ENCODE measurements around the gene TK1. TPM values are rescaled to one million over a fixed set of nuclear protein-coding genes. Genes with fewer than 3 reads are reported as not detected.

TK1 gene
- total RNA-seq, 1 experiment from 2014 or later, result 133 TPM

GRCh38 chr17:78170692-78171590, 15.9 kb downstream of the TK1 start:
- peaks cover 11% of the 10 kb centered on the region for H3K4me1 ChIP-seq (ENCODE audit: insufficient read depth, low read length, poor library complexity, severe bottlenecking)
- no peak overlapping the region for H3K4me3 ChIP-seq (ENCODE audit: low read depth, low read length, poor library complexity, severe bottlenecking)
- ChIA-PET CTCF (no interaction called here), POLR2A (ENCODE audit: low non-redundant PET) (no interaction called here)
- DNase-seq (ENCODE audit: low spot score), result no peak
- H3K27me3 ChIP-seq (replicated peaks; ENCODE audit: insufficient read depth, low read depth, low read length, poor library complexity), result no peaks in the 10 kb centered on the region
- BruUV-seq (replicated peaks), result no TSS peak
- TF ChIP-seq CTCF (conservative IDR thresholded peaks at IDR 0.05; ENCODE audit: low read depth, low read length) (no peak), EZH2 (IDR thresholded peaks at IDR 0.05; ENCODE audit: borderline replicate concordance, low read depth, low read length, poor library complexity, severe bottlenecking) (no peak)
- peaks cover 14% of the 10 kb centered on the region for H3K36me3 ChIP-seq (ENCODE audit: insufficient read depth, low read length, poor library complexity, severe bottlenecking)
- no peaks in the 10 kb centered on the region for H3K9me3 ChIP-seq (ENCODE audit: low read depth, low read length, poor library complexity, severe bottlenecking)
- H3K27ac ChIP-seq (ENCODE audit: low read depth, low read length, poor library complexity, severe bottlenecking), result no peak overlapping the region
- intact Hi-C loops (cut with micrococcal nuclease; ENCODE audit: unreplicated experiment), result no loop called here

GRCh38 chr17:78168903-78169793, 17.7 kb downstream of the TK1 start:
- H3K9me3 ChIP-seq (ENCODE audit: low read depth, low read length, poor library complexity, severe bottlenecking), result no peaks in the 10 kb centered on the region
- CTCF ChIA-PET, result no interaction called here
- H3K4me3 ChIP-seq (ENCODE audit: low read depth, low read length, poor library complexity, severe bottlenecking), result peak overlapping the region; percentile 85
- no peaks in the 10 kb centered on the region for H3K27me3 ChIP-seq (replicated peaks; ENCODE audit: insufficient read depth, low read depth, low read length, poor library complexity)
- no peak for TF ChIP-seq EZH2 (IDR thresholded peaks at IDR 0.05; ENCODE audit: borderline replicate concordance, low read depth, low read length, poor library complexity, severe bottlenecking)
- TF ChIP-seq CTCF (conservative IDR thresholded peaks at IDR 0.05; ENCODE audit: low read depth, low read length), result no peak
- peaks cover 11% of the 10 kb centered on the region for H3K4me1 ChIP-seq (ENCODE audit: insufficient read depth, low read length, poor library complexity, severe bottlenecking)
- POLR2A ChIA-PET (ENCODE audit: low non-redundant PET), result no interaction called here
- peaks cover 5% of the 10 kb centered on the region for H3K36me3 ChIP-seq (ENCODE audit: insufficient read depth, low read length, poor library complexity, severe bottlenecking)
- BruUV-seq (replicated peaks), result no TSS peak
- H3K27ac ChIP-seq (ENCODE audit: low read depth, low read length, poor library complexity, severe bottlenecking), result peak overlapping the region; percentile 60
- DNase-seq (ENCODE audit: low spot score), result peak; percentile 70
- intact Hi-C loops (cut with micrococcal nuclease; ENCODE audit: unreplicated experiment), result loop anchor here (5.0 kb wide), 1 partner anchor 42 kb away; the partner anchor contains the start of gene TMC6

GRCh38 chr17:78168242-78168902, 18.5 kb downstream of the TK1 start, which contains the start of gene SYNGR2:
Gene SYNGR2 (plus strand): TSS chr17:78168581. CDS start chr17:78168617, 36 bp downstream.
- Histone ChIP-seq H3K36me3 (ENCODE audit: insufficient read depth, low read length, poor library complexity, severe bottlenecking) (no peaks in the 10 kb centered on the region), H3K4me1 (ENCODE audit: insufficient read depth, low read length, poor library complexity, severe bottlenecking) (peaks cover 11% of the 10 kb centered on the region), H3K27ac (ENCODE audit: low read depth, low read length, poor library complexity, severe bottlenecking) (peak within 1 kb of the TSS; percentile 60), H3K4me3 (ENCODE audit: low read depth, low read length, poor library complexity, severe bottlenecking) (peak within 1 kb of the TSS; percentile 85), H3K27me3 (replicated peaks; ENCODE audit: insufficient read depth, low read depth, low read length, poor library complexity) (no peaks in the 10 kb centered on the region), H3K9me3 (ENCODE audit: low read depth, low read length, poor library complexity, severe bottlenecking) (no peaks in the 10 kb centered on the region)
- peak; percentile 93 for DNase-seq (ENCODE audit: low spot score)
- TF ChIP-seq EZH2 (IDR thresholded peaks at IDR 0.05; ENCODE audit: borderline replicate concordance, low read depth, low read length, poor library complexity, severe bottlenecking) (no peak), CTCF (conservative IDR thresholded peaks at IDR 0.05; ENCODE audit: low read depth, low read length) (no peak)
- BruUV-seq (replicated peaks), result no TSS peak
- intact Hi-C loops (cut with micrococcal nuclease; ENCODE audit: unreplicated experiment), result loop anchor here (5.0 kb wide), 1 partner anchor 41 kb away; the partner anchor contains the start of gene TMC6
- ChIA-PET CTCF (no interaction called here), POLR2A (ENCODE audit: low non-redundant PET) (no interaction called here)

Data from A673 (cell line).